Stimulated activated CD8-positive, alpha-beta memory T cell treated with anti-CD3 and anti-CD28 coated beads, Interleukin-7, amount 100 ng/mL, for 24 hours (primary cell): ENCODE measurements around the gene ARHGEF6.

Source experiments
- DNase-seq: peaks from one replicate; pipeline ENCODE4 v3.0.0-alpha.2; 2020; ENCODE audit warnings: low read depth

Gene ARHGEF6

GRCh38 chrX:136691028-136691809 lies 89.5 kb downstream of the ARHGEF6 start:
- DNase-seq, result no peak

GRCh38 chrX:136689436-136689835 lies 91.3 kb downstream of the ARHGEF6 start:
- no peak for DNase-seq

GRCh38 chrX:136687457-136687856 lies 93.3 kb downstream of the ARHGEF6 start:
- no peak for DNase-seq

GRCh38 chrX:136684120-136684519 lies 96.6 kb downstream of the ARHGEF6 start:
- DNase-seq, result no peak

- DNase-seq, result no peak
Observed at GRCh38 chrX:136679531-136679930, 101.2 kb downstream of the ARHGEF6 start.

- DNase-seq, result no peak
Observed at GRCh38 chrX:136674270-136674985, 106.3 kb downstream of the ARHGEF6 start.

- DNase-seq, result no peak
Observed at GRCh38 chrX:136671006-136671610, 109.6 kb downstream of the ARHGEF6 start.

- DNase-seq, result no peak
Observed at GRCh38 chrX:136667446-136668168, 113.1 kb downstream of the ARHGEF6 start.

- no peak for DNase-seq
Observed at GRCh38 chrX:136666088-136666487, 114.6 kb downstream of the ARHGEF6 start.

- no peak for DNase-seq
Observed at GRCh38 chrX:136665258-136665900, 115.4 kb downstream of the ARHGEF6 start.

GRCh38 chrX:136662976-136663375 lies 117.8 kb downstream of the ARHGEF6 start:
- DNase-seq, result no peak

- DNase-seq, result no peak
Observed at GRCh38 chrX:136662104-136662503, 118.6 kb downstream of the ARHGEF6 start.

- no peak for DNase-seq
Observed at GRCh38 chrX:136660896-136661295, 119.8 kb downstream of the ARHGEF6 start.

- DNase-seq, result no peak
Observed at GRCh38 chrX:136659174-136659573, 121.6 kb downstream of the ARHGEF6 start.

GRCh38 chrX:136658151-136658550 lies 122.6 kb downstream of the ARHGEF6 start:
- no peak for DNase-seq

- DNase-seq, result no peak
Observed at GRCh38 chrX:136656361-136656964, 124.3 kb downstream of the ARHGEF6 start.

GRCh38 chrX:136652822-136653723 lies 127.7 kb downstream of the ARHGEF6 start:
- DNase-seq, result no peak

- no peak for DNase-seq
Observed at GRCh38 chrX:136650811-136651210, 129.9 kb downstream of the ARHGEF6 start.

- no peak for DNase-seq
Observed at GRCh38 chrX:136647677-136648360, 132.9 kb downstream of the ARHGEF6 start, which contains the start of gene CD40LG. Gene CD40LG (plus strand): TSS chrX:136648158. CDS start chrX:136648249, 91 bp downstream.
